H9 (cell line): ENCODE measurements around the gene JAK1. TPM values are rescaled to one million over a fixed set of nuclear protein-coding genes. Genes with fewer than 3 reads are reported as not detected.

Experiments
- DNase-seq: peaks from one replicate; pipeline ENCODE4 v3.0.0-alpha.2; 2017
- H2AFZ ChIP-seq: one replicate; pipeline ENCODE4 v1.6.1; 2013; ENCODE audit warnings: mild to moderate bottlenecking, low read length, control low read depth, moderate library complexity
- H2AK5ac ChIP-seq: 2 replicates; pipeline ENCODE4 v1.6.1; 2013; ENCODE audit warnings: low read length, control low read depth, mixed read lengths; ENCODE audit not compliant: insufficient read length
- H2BK120ac ChIP-seq: one replicate; pipeline ENCODE4 v1.6.1; 2013; ENCODE audit warnings: low read depth, mild to moderate bottlenecking, low read length, control low read depth, inconsistent platforms; ENCODE audit not compliant: poor library complexity, severe bottlenecking
- H2BK12ac ChIP-seq: 2 replicates; pipeline ENCODE4 v1.6.1; 2013; ENCODE audit warnings: low read length, control low read depth, mixed read lengths, low read depth; ENCODE audit not compliant: insufficient read length
- H2BK15ac ChIP-seq: 2 replicates; pipeline ENCODE4 v1.6.1; 2013; ENCODE audit warnings: low read depth, low read length, control low read depth
- H2BK20ac ChIP-seq: one replicate; pipeline ENCODE4 v1.6.1; 2013; ENCODE audit warnings: low read depth, mild to moderate bottlenecking, low read length, control low read depth, inconsistent platforms; ENCODE audit not compliant: poor library complexity, severe bottlenecking
- H2BK5ac ChIP-seq: 2 replicates; pipeline ENCODE4 v1.6.1; 2013; ENCODE audit warnings: low read length, control low read depth, mixed read lengths; ENCODE audit not compliant: insufficient read length
- H3K14ac ChIP-seq: 2 replicates; pipeline ENCODE4 v1.6.1; 2013; ENCODE audit warnings: low read length, control low read depth; ENCODE audit not compliant: insufficient read depth
- H3K18ac ChIP-seq: 2 replicates; pipeline ENCODE4 v1.6.1; 2013; ENCODE audit warnings: low read depth, mild to moderate bottlenecking, mixed read lengths, low read length, control low read depth; ENCODE audit not compliant: insufficient read length
- H3K23ac ChIP-seq: 2 replicates; pipeline ENCODE4 v1.6.1; 2013; ENCODE audit warnings: low read length, control low read depth, mixed read lengths, low read depth; ENCODE audit not compliant: insufficient read length
- H3K23me2 ChIP-seq: 2 replicates; pipeline ENCODE4 v1.6.1; 2013; ENCODE audit warnings: low read depth, mild to moderate bottlenecking, mixed read lengths, low read length, control low read depth; ENCODE audit not compliant: insufficient read length, poor library complexity, severe bottlenecking
- H3K27ac ChIP-seq: 2 replicates; pipeline ENCODE4 v1.5.1; 2013; ENCODE audit warnings: low read length, control low read depth, mixed read lengths, low read depth; ENCODE audit not compliant: insufficient read length
- H3K27me3 ChIP-seq: 2 replicates; pipeline ENCODE4 v1.6.1; 2013; ENCODE audit warnings: low read length, control low read depth, inconsistent platforms; ENCODE audit not compliant: insufficient read depth
- H3K4ac ChIP-seq: 2 replicates; pipeline ENCODE4 v1.6.1; 2013; ENCODE audit warnings: low read depth, mild to moderate bottlenecking, control low read depth, inconsistent platforms, low read length, moderate library complexity
- H3K4me1 ChIP-seq: 2 replicates; pipeline ENCODE4 v1.6.1; 2013; ENCODE audit warnings: low read length, control low read depth, inconsistent platforms; ENCODE audit not compliant: insufficient read depth
- H3K4me2 ChIP-seq: 2 replicates; pipeline ENCODE4 v1.6.1; 2013; ENCODE audit warnings: low read length, control low read depth, mixed read lengths; ENCODE audit not compliant: insufficient read length, insufficient read depth
- H3K56ac ChIP-seq: 2 replicates; pipeline ENCODE4 v1.6.1; 2013; ENCODE audit warnings: low read depth, mild to moderate bottlenecking, mixed read lengths, low read length, control low read depth; ENCODE audit not compliant: insufficient read length
- H3K79me1 ChIP-seq: 2 replicates; pipeline ENCODE4 v1.6.1; 2013; ENCODE audit warnings: low read depth, mild to moderate bottlenecking, moderate library complexity, low read length, control low read depth, inconsistent platforms; ENCODE audit not compliant: insufficient read depth, poor library complexity, severe bottlenecking
- H3K79me2 ChIP-seq: 2 replicates; pipeline ENCODE4 v1.6.1; 2013; ENCODE audit warnings: low read length, control low read depth, inconsistent platforms; ENCODE audit not compliant: insufficient read depth
- H3K9ac ChIP-seq: 2 replicates; pipeline ENCODE4 v1.6.1; 2013; ENCODE audit warnings: low read length, control low read depth, mixed read lengths; ENCODE audit not compliant: insufficient read length; ENCODE audit errors: extremely low read depth
- H3K9me3 ChIP-seq: one replicate; pipeline ENCODE4 v1.6.1; 2013; ENCODE audit warnings: low read depth, low read length, inconsistent platforms; ENCODE audit not compliant: control insufficient read depth
- H3T11ph ChIP-seq: one replicate; pipeline ENCODE4 v1.6.1; 2013; ENCODE audit warnings: mild to moderate bottlenecking, low read length, control low read depth, inconsistent platforms
- H4K20me1 ChIP-seq: one replicate; pipeline ENCODE4 v1.6.1; 2013; ENCODE audit not compliant: control insufficient read depth, insufficient read length, insufficient read depth
- H4K5ac ChIP-seq: 2 replicates; pipeline ENCODE4 v1.6.1; 2013; ENCODE audit warnings: low read depth, mild to moderate bottlenecking, mixed read lengths, low read length, control low read depth; ENCODE audit not compliant: insufficient read length
- H4K8ac ChIP-seq: replicated peaks from 2 replicates; pipeline ENCODE4 v1.6.1; 2013; ENCODE audit warnings: low read length, control low read depth, mixed read lengths, low read depth; ENCODE audit not compliant: insufficient read length
- H4K91ac ChIP-seq: 2 replicates; pipeline ENCODE4 v1.6.1; 2013; ENCODE audit warnings: low read depth, mild to moderate bottlenecking, moderate library complexity, mixed read lengths, low read length, control low read depth; ENCODE audit not compliant: insufficient read length
- H3K27ac Mint-ChIP-seq, 3 experiments: 2 replicates in 2 of 3; 3 replicates in 1 of 3; pipeline ENCODE4 v1.8.0; 2020 to 2021; ENCODE audit warnings: mixed read lengths in 3 of 3, mild to moderate bottlenecking in 1 of 3, moderate library complexity in 1 of 3
- H3K27me3 Mint-ChIP-seq: 2 replicates; pipeline ENCODE4 v1.8.0; 2021; ENCODE audit warnings: low read depth, mild to moderate bottlenecking, moderate library complexity, mixed read lengths
- H3K36me3 Mint-ChIP-seq, 3 experiments: 2 replicates in 2 of 3; 3 replicates in 1 of 3; pipeline ENCODE4 v1.8.0; 2020 to 2021; ENCODE audit warnings: low read depth in 3 of 3, mixed read lengths in 3 of 3; ENCODE audit not compliant: insufficient read depth in 1 of 3
- H3K4me1 Mint-ChIP-seq, 2 experiments: 2 replicates each; pipeline ENCODE4 v1.8.0; 2020; ENCODE audit warnings: mixed read lengths in 2 of 2
- H3K4me3 Mint-ChIP-seq, 2 experiments: 2 replicates in 1 of 2; 3 replicates in 1 of 2; pipeline ENCODE4 v1.8.0; 2020 to 2021; ENCODE audit warnings: mild to moderate bottlenecking in 2 of 2, mixed read lengths in 2 of 2, moderate library complexity in 1 of 2
- H3K9me3 Mint-ChIP-seq, 2 experiments: 2 replicates in 1 of 2; 3 replicates in 1 of 2; pipeline ENCODE4 v1.8.0; 2020; ENCODE audit warnings: mild to moderate bottlenecking in 2 of 2, mixed read lengths in 2 of 2, moderate library complexity in 1 of 2
- CTCF ChIP-seq: fragments of 200-600 bp; sonication (generic); conservative IDR thresholded peaks from 3 replicates; pipeline ENCODE4 v1.8.0; 2021; ENCODE audit warnings: antibody characterized with exemption, mild to moderate bottlenecking
- WGBS: extraction: QIAGEN DNeasy Blood & Tissue Kit; methylation state at CpG from one replicate; pipeline ENCODE4 v1.1.7; 2013; ENCODE audit warnings: missing lambda C conversion rate, low lambda C conversion rate, mixed read lengths; ENCODE audit not compliant: insufficient read length; ENCODE audit errors: extremely low coverage; 5-methylcytosine and 5-hydroxymethylcytosine counted together
- total RNA-seq: library from RNA; stranded (reverse); gene quantifications from 2 replicates; pipeline ENCODE4 v1.2.1, GENCODE V29; 2021

JAK1 gene
- total RNA-seq, 1 experiment from 2014 or later: 12.8 TPM

- Histone ChIP-seq H3K79me1 (no peaks in the 10 kb centered on the region), H3K23ac (no peak overlapping the region), H4K8ac (no peak overlapping the region), H3K4ac (no peak overlapping the region), H2BK12ac (no peak overlapping the region), H4K91ac (no peak overlapping the region), H2AK5ac (no peak overlapping the region), H3K56ac (no peak overlapping the region), H4K5ac (no peak overlapping the region), H2BK120ac (no peak overlapping the region), H3K9ac (no peak overlapping the region), H3K23me2 (no peaks in the 10 kb centered on the region), H2BK15ac (no peak overlapping the region), H2BK20ac (no peak overlapping the region), H3K27me3 (no peaks in the 10 kb centered on the region; the same call in 1 of the 2 replicates), H2AFZ (no peak overlapping the region), H3K79me2 (no peaks in the 10 kb centered on the region), H3K18ac (no peak overlapping the region), H3K9me3 (no peaks in the 10 kb centered on the region), H2BK5ac (no peak overlapping the region), H3K4me1 (no peaks in the 10 kb centered on the region), H3K27ac (no peak overlapping the region), H3T11ph (no peak overlapping the region), H3K4me2 (no peak overlapping the region), H3K14ac (no peak overlapping the region), H4K20me1 (no peaks in the 10 kb centered on the region)
- H3K9me3 Mint-ChIP-seq: no peaks in the 10 kb centered on the region
- no peaks in the 10 kb centered on the region for H3K36me3 Mint-ChIP-seq
- no peak overlapping the region for H3K27ac Mint-ChIP-seq
- no peak for DNase-seq
- TF ChIP-seq CTCF: no peak
- peaks cover 4% of the 10 kb centered on the region for H3K27me3 Mint-ChIP-seq
- H3K4me3 Mint-ChIP-seq: no peak overlapping the region
- peaks cover 0 to 4% of the 10 kb centered on the region in 2 experiments; a peak in 2 of 4 replicates for H3K4me1 Mint-ChIP-seq
- WGBS: no CpG with 5 or more reads among the region's 5 CpGs
Measured at GRCh38 chr1:64983110-64983509, 16.8 kb upstream of the JAK1 start.
